ENCODE measurements around the gene CCDC81. TPM values are rescaled to one million over a fixed set of nuclear protein-coding genes. Genes with fewer than 3 reads are reported as not detected.

The CCDC81 gene
- total RNA-seq, 4 donors from 2014 or later: 0.78 to 3.3 (median 1.3) TPM

DNA sequence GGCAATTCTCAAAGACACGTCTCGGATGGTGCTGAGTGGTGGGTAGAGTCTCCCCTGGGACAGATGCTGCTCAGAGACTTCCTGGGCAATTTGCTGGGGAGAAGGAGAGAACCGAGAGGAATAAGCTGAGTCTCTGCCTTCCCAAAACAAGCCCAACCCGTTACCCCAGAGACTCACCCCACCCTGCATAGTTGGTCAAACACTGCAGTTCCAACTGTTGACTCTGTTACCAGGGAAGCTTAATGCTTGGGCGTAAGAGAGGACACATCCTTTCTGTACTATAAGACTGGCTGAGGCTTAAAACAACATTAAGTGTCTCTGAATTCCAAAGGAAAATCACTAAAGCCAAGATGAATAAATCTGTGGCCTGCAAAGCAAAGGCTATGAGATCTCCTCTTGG, 68.1 kb downstream of the CCDC81 start:
- no peak for DNase-seq (ENCODE audit: low spot score in 2 of 2)
- WGBS, 2 donors: 59 to 64% methylated on average over 5 of the region's 5 CpGs
- H3K9me3 ChIP-seq: no peaks in the 10 kb centered on the region
- peaks cover 0 to 42% (median 12%) of the 10 kb centered on the region in 4 donors for H3K4me1 ChIP-seq
- peak overlapping the region in 2 of 4 donors; percentile 49 to 61 for H3K27ac ChIP-seq
- H3K36me3 ChIP-seq: peaks cover 0 to 39% (median 0%) of the 10 kb centered on the region in 3 donors
- no peaks in the 10 kb centered on the region for H3K27me3 ChIP-seq
- no peak overlapping the region for H3K4me3 ChIP-seq
- TF ChIP-seq, protein P1, sequence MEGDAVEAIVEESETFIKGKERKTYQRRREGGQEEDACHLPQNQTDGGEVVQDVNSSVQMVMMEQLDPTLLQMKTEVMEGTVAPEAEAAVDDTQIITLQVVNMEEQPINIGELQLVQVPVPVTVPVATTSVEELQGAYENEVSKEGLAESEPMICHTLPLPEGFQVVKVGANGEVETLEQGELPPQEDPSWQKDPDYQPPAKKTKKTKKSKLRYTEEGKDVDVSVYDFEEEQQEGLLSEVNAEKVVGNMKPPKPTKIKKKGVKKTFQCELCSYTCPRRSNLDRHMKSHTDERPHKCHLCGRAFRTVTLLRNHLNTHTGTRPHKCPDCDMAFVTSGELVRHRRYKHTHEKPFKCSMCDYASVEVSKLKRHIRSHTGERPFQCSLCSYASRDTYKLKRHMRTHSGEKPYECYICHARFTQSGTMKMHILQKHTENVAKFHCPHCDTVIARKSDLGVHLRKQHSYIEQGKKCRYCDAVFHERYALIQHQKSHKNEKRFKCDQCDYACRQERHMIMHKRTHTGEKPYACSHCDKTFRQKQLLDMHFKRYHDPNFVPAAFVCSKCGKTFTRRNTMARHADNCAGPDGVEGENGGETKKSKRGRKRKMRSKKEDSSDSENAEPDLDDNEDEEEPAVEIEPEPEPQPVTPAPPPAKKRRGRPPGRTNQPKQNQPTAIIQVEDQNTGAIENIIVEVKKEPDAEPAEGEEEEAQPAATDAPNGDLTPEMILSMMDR (IDR thresholded peaks at IDR 0.05): no peak
- no peak for TF ChIP-seq POLR2A (IDR thresholded peaks at IDR 0.05)
- no peak for TF ChIP-seq EP300 (IDR thresholded peaks at IDR 0.05)

DNA sequence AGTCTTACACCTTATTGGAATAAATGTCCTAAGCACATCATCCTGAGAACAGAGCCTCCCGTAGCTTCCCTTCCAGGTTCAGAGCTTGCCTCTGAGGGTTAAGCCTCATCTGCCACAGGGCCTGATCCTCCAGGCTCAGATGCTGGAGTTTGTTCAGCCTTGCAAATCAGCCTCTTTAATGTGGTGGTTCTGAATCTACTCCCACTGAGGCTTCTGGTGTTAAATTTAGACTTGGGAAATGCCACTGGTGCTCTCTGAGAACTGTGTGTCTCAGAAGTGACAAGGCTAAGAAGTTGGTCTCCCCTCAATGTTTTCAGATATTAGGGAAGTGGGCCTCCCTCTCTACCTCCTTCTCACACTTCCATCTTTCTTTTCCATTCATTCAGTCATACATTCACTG, 68.7 kb downstream of the CCDC81 start:
- H3K4me1 ChIP-seq: peaks cover 0 to 42% (median 12%) of the 10 kb centered on the region in 4 donors
- H3K4me3 ChIP-seq: no peak overlapping the region
- TF ChIP-seq POLR2A (IDR thresholded peaks at IDR 0.05) (no peak), EP300 (IDR thresholded peaks at IDR 0.05) (no peak)
- TF ChIP-seq, protein P1 (IDR thresholded peaks at IDR 0.05): no peak
- H3K27me3 ChIP-seq: no peaks in the 10 kb centered on the region
- no peak for DNase-seq (ENCODE audit: low spot score in 2 of 2)
- no peaks in the 10 kb centered on the region for H3K9me3 ChIP-seq
- peaks cover 0 to 42% (median 0%) of the 10 kb centered on the region in 3 donors for H3K36me3 ChIP-seq
- H3K27ac ChIP-seq: peak overlapping the region in 2 of 4 donors; percentile 32 to 61
- WGBS, 2 donors: 0% methylated on average over 1 of the region's 1 CpG

DNA sequence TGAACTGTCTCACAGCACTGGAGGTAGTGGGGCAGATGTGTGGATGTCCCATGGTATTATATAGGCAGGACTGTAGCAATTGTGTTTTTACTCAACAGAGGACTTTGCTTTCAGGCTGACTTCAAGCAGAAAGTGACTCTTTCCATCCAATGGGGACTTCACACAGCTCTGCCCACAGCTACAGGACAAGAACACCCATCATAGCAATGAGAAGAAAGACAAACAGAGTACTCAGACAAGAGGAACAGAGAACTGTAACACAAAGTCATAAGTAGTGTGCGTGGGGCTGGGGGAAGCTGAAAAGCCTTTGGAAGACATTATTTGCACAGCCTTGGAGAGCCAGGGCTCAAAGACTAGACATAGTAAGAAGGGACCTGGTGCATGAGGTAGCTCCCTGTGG, 70.3 kb downstream of the CCDC81 start:
- Histone ChIP-seq H3K4me3 (no peak overlapping the region), H3K27me3 (no peaks in the 10 kb centered on the region), H3K27ac (no peak overlapping the region), H3K36me3 (peaks cover 0 to 47% (median 0%) of the 10 kb centered on the region in 3 donors), H3K4me1 (peaks cover 0 to 36% (median 12%) of the 10 kb centered on the region in 4 donors), H3K9me3 (no peaks in the 10 kb centered on the region)
- no peak for DNase-seq (ENCODE audit: low spot score in 2 of 2)
- TF ChIP-seq POLR2A (IDR thresholded peaks at IDR 0.05): no peak
- TF ChIP-seq EP300 (IDR thresholded peaks at IDR 0.05): no peak
- TF ChIP-seq, protein P1 (IDR thresholded peaks at IDR 0.05): no peak
- WGBS, 2 donors: 100% methylated on average over 1 of the region's 1 CpG

DNA sequence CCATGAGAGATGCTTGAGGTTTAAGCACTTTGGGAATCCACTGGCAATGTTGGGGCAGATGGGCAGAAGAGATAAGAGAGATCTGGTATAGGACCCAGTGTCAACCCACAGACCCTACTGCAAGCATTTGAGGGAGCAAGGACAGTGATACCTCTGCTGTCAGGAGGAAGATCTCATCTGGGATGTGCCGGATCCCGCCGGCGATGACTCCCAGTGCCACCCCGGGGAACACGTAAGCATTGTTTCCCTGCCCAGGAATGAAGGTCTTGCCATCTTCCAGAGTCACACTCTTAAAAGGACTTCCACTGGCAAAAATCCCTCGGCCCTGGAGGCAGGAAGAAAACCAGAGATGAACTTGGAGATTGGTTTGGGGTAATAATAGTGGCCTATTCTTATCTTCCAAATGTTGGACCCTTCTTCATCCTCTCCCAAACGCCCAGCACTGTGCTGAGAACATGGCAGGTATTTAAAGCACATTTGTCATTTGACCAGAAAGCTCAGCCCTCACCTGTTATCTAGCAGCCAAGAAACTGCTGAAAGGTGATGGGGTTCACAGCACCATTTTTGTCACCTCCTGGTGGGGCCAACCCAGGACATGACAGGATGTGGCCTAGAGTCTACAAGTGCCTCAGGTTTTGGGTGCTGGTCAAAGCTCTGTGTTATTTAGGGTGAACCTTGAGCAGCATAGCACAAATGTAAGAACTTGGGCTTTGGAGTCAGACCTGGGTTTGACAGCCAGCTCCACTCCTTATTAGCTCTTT, 71.7 kb downstream of the CCDC81 start:
- Histone ChIP-seq H3K36me3 (peaks cover 0 to 51% (median 0%) of the 10 kb centered on the region in 3 donors), H3K27ac (no peak overlapping the region), H3K4me1 (peaks cover 0 to 22% (median 7%) of the 10 kb centered on the region in 4 donors), H3K9me3 (no peaks in the 10 kb centered on the region), H3K27me3 (no peaks in the 10 kb centered on the region), H3K4me3 (no peak overlapping the region)
- WGBS, 2 donors: 94 to 98% methylated on average over 8 of the region's 8 CpGs
- no peak for DNase-seq (ENCODE audit: low spot score in 2 of 2)
- TF ChIP-seq, protein P1 (IDR thresholded peaks at IDR 0.05): no peak
- no peak for TF ChIP-seq EP300 (IDR thresholded peaks at IDR 0.05)

DNA sequence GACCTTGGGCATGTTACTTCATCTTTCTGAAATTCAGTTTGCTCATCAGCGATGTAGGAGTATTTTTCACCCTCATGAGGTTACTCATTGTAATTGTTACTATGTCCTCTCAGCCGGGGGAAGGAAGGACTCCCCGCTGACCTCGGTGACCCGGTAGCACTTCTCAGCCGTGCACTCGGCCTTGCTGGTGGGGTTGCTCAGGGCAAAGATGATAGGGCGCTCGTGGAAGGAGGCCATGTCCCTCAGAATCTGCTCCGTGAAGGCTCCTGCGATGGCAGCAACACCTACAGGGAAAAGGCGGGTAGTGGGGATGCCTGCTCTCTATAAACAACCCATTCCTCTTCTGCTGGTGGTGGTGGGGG, 72.2 kb downstream of the CCDC81 start:
- TF ChIP-seq, protein P1 (IDR thresholded peaks at IDR 0.05): no peak
- TF ChIP-seq EP300 (IDR thresholded peaks at IDR 0.05) (no peak), POLR2A (IDR thresholded peaks at IDR 0.05) (no peak)
- Histone ChIP-seq H3K27ac (no peak overlapping the region), H3K4me3 (no peak overlapping the region), H3K4me1 (peaks cover 0 to 17% (median 7%) of the 10 kb centered on the region in 4 donors), H3K9me3 (no peaks in the 10 kb centered on the region), H3K27me3 (no peaks in the 10 kb centered on the region), H3K36me3 (peaks cover 0 to 51% (median 0%) of the 10 kb centered on the region in 3 donors)
- WGBS, 2 donors: 90 to 91% methylated on average over 12 of the region's 12 CpGs
- no peak for DNase-seq (ENCODE audit: low spot score in 2 of 2)
